Ascending aorta (tissue), 2 donors: Measurements from ENCODE around the gene C10orf53. TPM values are rescaled to one million over a fixed set of nuclear protein-coding genes. Genes with fewer than 3 reads are reported as not detected.

ENCODE experiments used
- DNase-seq, 2 donors: peaks; one replicate each; pipeline ENCODE4 v3.0.0-alpha.2; 2019; ENCODE audit warnings: low spot score in 2 of 2
- H3K27ac ChIP-seq, 2 donors: fragments of 200-600 bp; sonication (generic); one replicate each; pipeline ENCODE4 v1.5.1; 2016 to 2017; ENCODE audit warnings: mild to moderate bottlenecking in 1 of 2
- H3K27me3 ChIP-seq: fragments of 200-600 bp; sonication (generic); one replicate; pipeline ENCODE4 v1.5.1; 2017
- H3K36me3 ChIP-seq, 2 donors: fragments of 200-600 bp; sonication (generic); one replicate each; pipeline ENCODE4 v1.5.1; 2016
- H3K4me1 ChIP-seq, 2 donors: fragments of 200-600 bp; sonication (generic); one replicate each; pipeline ENCODE4 v1.5.1; 2016 to 2017; ENCODE audit warnings: mild to moderate bottlenecking in 1 of 2
- H3K4me3 ChIP-seq, 2 donors: fragments of 200-600 bp; sonication (generic); one replicate each; pipeline ENCODE4 v1.5.1; 2016 to 2017; ENCODE audit warnings: mild to moderate bottlenecking in 1 of 2
- H3K9me3 ChIP-seq, 2 donors: fragments of 200-600 bp; sonication (generic); one replicate each; pipeline ENCODE4 v1.5.1; 2016
- CTCF ChIP-seq, 3 experiments: fragments of 200-600 bp in 2 of 3; fragments of 450-650 bp in 1 of 3; sonication (generic) in 2 of 3; IDR thresholded peaks; one replicate each; pipeline ENCODE4 v1.5.1; 2016 to 2019; ENCODE audit warnings: antibody characterized with exemption in 3 of 3, mild to moderate bottlenecking in 1 of 3, moderate library complexity in 1 of 3
- intact Hi-C: fragments of 100-400 bp; cut with DNase I; formaldehyde crosslinking; loops from one replicate; pipeline ENCODE4 v1.15.1; 2023
- total RNA-seq: library from RNA; depleted of rRNA; stranded (reverse); fragments of >200 nt; gene quantifications from one replicate; pipeline ENCODE4 v1.1.0, GENCODE V29; 2016

Gene C10orf53
- total RNA-seq, 1 donor from 2014 or later, result not detected

GRCh38 chr10:49746626-49747302 lies 67.3 kb downstream of the C10orf53 start:
- intact Hi-C loops, result no loop called here
- no peak overlapping the region for H3K4me3 ChIP-seq
- TF ChIP-seq CTCF (IDR thresholded peaks at IDR 0.05), result no peak

More at GRCh38 chr10:49746626-49747302, 67.3 kb downstream of the C10orf53 start:
- no peaks in the 10 kb centered on the region for H3K36me3 ChIP-seq
- no peaks in the 10 kb centered on the region for H3K27me3 ChIP-seq
- no peaks in the 10 kb centered on the region for H3K4me1 ChIP-seq
- no peak overlapping the region for H3K27ac ChIP-seq
- no peaks in the 10 kb centered on the region for H3K9me3 ChIP-seq
- DNase-seq, result peak in 1 of 2 donors; percentile 49

Other genes starting within 250 kb of the C10orf53 start
- gene ERCC6, start 140.5 kb upstream of the C10orf53 start, total RNA-seq, result 16.2 TPM
- gene SLC18A3, start 69.3 kb upstream of the C10orf53 start, total RNA-seq, result not detected
- not detected for gene CHAT, start 65.6 kb upstream of the C10orf53 start, total RNA-seq
- not detected for gene OGDHL, start 82.7 kb downstream of the C10orf53 start, total RNA-seq